K562 (cell line): ENCODE data around the gene PON2. TPM values are rescaled to one million over a fixed set of nuclear protein-coding genes. Genes with fewer than 3 reads are reported as not detected.

Source experiments
- CC2D1A ChIP-seq: fragments of 450-650 bp; IDR thresholded peaks from 2 replicates; pipeline ENCODE4 v1.6.1; 2017; ENCODE audit warnings: mild to moderate bottlenecking
- DPF2 ChIP-seq: fragments of 450-650 bp; IDR thresholded peaks from 2 replicates; pipeline ENCODE4 v1.6.1; 2016
- KDM5B ChIP-seq: fragments of 200-600 bp; sonication (generic); IDR thresholded peaks from 2 replicates; pipeline ENCODE4 v1.6.1; 2012; ENCODE audit warnings: low read depth, mild to moderate bottlenecking, moderate library complexity, low read length, control low read depth, inconsistent platforms; ENCODE audit not compliant: insufficient replicate concordance
- MGA ChIP-seq: fragments of 450-650 bp; IDR thresholded peaks from 2 replicates; pipeline ENCODE4 v1.6.1; 2016; ENCODE audit warnings: mild to moderate bottlenecking, moderate library complexity
- MTA3 ChIP-seq: fragments of 450-650 bp; formaldehyde crosslinking; IDR thresholded peaks from 2 replicates; pipeline ENCODE4 v1.6.1; 2017; ENCODE audit warnings: mild to moderate bottlenecking, borderline replicate concordance
- VEZF1 ChIP-seq: fragments of 200-800 bp; sonication (Bioruptor generic); IDR thresholded peaks from 2 replicates; pipeline ENCODE4 v1.6.1; 2017; ENCODE audit warnings: missing genetic modification characterization, missing compliant biosample characterization
- ZNF316 ChIP-seq: fragments of 450-650 bp; IDR thresholded peaks from 2 replicates; pipeline ENCODE4 v1.6.1; 2016
- polyA plus RNA-seq, 8 experiments: library from polyadenylated mRNA; depleted of rRNA in 4 of 8; stranded (reverse) in 5 of 8; unstranded in 3 of 8; fragments of >200 nt; fragmentation: Nextera tagmentation in 2 of 8; fragmentation: Illumina TruSeq in 1 of 8; extraction: Ambion mirVana in 2 of 8; extraction: Trizol in 1 of 8; gene quantifications; 2 replicates each; pipeline versions ENCODE4 v1.2.1 to v1.2.3, GENCODE V29; 2011 to 2014; ENCODE audit warnings: inconsistent platforms in 1 of 8, missing spikeins in 1 of 8
- total RNA-seq, 7 experiments: library from RNA; depleted of rRNA in 6 of 7; stranded (reverse); fragments of >200 nt in 6 of 7; fragmentation: Illumina TruSeq in 2 of 7; extraction: Trizol in 2 of 7; gene quantifications; 2 replicates each; pipeline versions ENCODE4 v1.2.1 to v1.2.3, GENCODE V29; 2011 to 2021; ENCODE audit warnings: low replicate concordance in 1 of 7
- TF ChIP-seq, protein P1 (sequence below): fragments of 450-650 bp; IDR thresholded peaks from 2 replicates; pipeline ENCODE4 v1.6.1; 2016; ENCODE audit warnings: missing biosample characterization, missing genetic modification characterization
- TF ChIP-seq, protein P2 (sequence below): sonication (generic); formaldehyde crosslinking; IDR thresholded peaks from 2 replicates; pipeline ENCODE4 v1.4.0; 2020; ENCODE audit warnings: mild to moderate bottlenecking, missing genetic modification reagents

PON2 gene
- total and polyA plus RNA-seq, 9 of the 15 experiments (the other 6 are each of a cell fraction or from before 2014, with no cell fraction given): 8.5 to 30.1 (median 21.9) TPM

DNA sequence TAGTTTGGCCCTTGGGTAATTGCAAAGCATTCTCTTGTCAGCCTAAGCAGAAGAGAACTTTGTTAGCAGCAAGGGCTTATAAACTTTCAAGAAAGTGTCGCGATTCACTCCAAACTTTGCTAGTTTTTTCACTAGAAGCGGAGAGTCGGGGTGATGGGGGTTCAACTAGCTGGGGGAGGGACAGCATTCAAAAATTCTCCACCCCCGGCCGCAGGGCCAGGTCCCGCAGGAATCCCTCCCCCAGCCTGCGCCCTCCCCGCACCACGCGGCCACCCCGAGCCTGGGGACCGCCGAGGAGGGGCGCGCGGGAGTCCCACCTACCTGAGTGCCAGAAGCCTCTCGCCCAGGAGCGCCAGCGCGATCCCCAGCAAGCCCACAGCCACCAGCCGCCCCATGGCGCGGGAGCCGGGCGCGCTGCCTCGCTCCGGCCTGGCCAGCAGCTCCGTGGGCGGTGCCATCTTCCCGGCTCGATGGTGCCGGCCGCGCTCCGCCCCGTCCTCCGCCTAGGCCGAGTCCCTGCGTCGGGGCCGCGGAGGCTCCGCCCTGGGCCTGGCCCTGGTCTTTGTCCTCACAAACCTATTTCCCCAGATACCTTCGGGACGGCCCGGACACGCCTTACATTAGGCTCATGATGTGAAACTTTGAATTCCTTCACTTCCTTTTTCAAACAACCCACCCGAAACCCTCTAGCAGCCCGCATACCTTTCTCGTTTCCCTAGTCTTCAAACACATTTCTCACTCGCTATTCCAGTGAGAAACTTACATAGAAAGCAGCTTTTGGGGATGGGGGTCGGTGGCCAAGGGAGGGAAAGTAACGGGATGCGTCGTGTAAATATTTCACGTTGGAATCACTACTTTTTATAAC is at the start of gene PON2 (continued):
- TF ChIP-seq MGA (peak; percentile 73), DPF2 (peak; percentile 11; the same call in 1 of the 2 replicates), KDM5B (peak; percentile 93), CC2D1A (no peak), ZNF316 (no peak), VEZF1 (peak; percentile 73), MTA3 (peak; percentile 75; the same call in 1 of the 2 replicates)
- TF ChIP-seq, protein P1, sequence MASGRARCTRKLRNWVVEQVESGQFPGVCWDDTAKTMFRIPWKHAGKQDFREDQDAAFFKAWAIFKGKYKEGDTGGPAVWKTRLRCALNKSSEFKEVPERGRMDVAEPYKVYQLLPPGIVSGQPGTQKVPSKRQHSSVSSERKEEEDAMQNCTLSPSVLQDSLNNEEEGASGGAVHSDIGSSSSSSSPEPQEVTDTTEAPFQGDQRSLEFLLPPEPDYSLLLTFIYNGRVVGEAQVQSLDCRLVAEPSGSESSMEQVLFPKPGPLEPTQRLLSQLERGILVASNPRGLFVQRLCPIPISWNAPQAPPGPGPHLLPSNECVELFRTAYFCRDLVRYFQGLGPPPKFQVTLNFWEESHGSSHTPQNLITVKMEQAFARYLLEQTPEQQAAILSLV (tag): no peak
- TF ChIP-seq, protein P2, sequence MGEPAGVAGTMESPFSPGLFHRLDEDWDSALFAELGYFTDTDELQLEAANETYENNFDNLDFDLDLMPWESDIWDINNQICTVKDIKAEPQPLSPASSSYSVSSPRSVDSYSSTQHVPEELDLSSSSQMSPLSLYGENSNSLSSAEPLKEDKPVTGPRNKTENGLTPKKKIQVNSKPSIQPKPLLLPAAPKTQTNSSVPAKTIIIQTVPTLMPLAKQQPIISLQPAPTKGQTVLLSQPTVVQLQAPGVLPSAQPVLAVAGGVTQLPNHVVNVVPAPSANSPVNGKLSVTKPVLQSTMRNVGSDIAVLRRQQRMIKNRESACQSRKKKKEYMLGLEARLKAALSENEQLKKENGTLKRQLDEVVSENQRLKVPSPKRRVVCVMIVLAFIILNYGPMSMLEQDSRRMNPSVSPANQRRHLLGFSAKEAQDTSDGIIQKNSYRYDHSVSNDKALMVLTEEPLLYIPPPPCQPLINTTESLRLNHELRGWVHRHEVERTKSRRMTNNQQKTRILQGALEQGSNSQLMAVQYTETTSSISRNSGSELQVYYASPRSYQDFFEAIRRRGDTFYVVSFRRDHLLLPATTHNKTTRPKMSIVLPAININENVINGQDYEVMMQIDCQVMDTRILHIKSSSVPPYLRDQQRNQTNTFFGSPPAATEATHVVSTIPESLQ (CRISPR knock-in tag): 0 out of 2 replicates have a peak, but pooled peaks have one; percentile 1
